HG03521 (cell line): Measurements from ENCODE around the gene CLTCL1.

ENCODE experiments used
- ATAC-seq: cut with Tn5 transposase; IDR thresholded peaks from one replicate; pipeline ENCODE4 v1.9.1; 2021; ENCODE audit warnings: mild to moderate bottlenecking, moderate library complexity; ENCODE audit not compliant: unreplicated experiment

Gene CLTCL1

DNA sequence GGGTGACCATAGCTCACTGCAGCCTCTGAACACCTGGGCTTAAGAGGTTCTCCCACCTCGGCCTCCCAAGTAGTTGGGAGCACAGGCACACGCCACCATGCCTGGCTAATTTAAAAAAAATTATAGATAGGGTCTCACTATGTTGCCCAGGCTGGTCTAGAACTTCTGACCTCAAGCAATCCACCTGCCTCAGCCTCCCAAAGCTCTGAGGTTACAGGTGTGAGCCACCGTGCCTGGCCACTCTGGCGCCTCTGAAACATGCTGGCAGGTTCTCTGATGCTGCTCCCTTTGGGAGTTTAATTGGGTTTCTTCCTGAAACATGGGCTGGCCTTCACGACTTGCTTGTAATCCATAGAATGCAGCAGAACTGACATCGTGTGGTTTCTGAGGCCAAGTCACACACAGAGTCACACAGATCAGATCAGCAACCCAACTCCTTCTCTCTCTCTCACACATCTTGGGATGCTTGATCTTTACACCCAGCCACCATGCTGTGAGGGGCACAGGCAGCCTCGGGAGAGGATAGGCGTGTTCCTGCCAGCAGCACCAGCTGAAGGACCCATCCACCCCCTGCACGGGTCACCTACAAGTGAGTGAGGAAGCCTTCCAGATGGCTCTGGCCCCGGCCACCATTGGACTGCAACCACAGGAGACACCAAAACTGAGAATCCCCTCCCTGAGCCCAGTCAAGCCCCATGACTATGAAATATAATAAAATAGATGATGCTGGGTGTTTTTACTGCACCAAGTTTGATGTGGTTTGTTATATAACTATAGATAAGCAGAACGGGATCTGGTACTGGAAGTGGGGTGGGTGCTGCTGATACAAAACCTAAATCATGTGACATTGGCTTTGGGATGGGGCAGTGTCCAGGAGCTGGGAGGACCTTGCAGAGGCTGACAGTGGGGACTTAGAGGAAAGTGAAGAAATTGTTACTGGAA is 138.3 kb downstream of the CLTCL1 start:
- no peak for ATAC-seq

DNA sequence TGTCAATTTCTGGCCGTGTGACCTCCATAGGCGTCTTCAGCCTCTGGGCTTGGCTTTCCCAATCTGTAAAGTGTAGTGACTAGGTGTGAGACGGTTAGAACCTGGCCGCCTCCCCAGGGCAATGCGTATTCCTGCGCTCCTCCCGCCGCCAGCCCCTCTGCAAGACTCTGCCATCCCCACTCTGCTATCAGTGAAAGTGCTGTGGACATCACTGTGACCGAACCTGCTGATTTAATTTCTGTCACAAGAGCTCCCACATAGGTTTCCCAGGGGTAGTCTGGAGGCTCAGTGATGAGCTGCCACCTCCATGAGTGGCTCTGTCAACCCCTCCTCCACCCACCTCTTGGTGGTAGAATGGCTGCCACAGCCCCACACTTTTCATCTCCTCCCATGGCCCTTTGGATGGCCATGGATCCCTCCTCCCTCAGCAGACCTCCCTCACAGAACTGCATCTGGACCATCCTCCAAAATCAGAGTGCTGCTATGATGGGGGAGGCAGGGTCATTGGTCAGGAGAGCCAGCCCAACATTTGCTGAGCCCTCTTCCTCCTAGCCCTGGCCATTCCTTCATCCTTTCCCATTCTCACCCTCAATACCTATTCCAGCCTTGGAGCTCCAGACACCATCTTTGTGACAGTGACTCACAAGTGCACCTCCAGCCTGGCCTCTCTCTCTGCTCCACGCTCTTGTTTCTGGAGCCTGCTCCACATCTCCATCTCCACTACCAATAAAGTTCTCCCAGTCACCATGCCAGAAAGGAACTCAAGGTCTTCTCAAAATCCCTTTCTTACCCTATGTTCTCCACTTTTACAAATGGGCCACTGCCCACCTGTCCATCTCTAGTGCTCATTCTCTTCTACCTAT is 140.0 kb downstream of the CLTCL1 start:
- no peak for ATAC-seq

DNA sequence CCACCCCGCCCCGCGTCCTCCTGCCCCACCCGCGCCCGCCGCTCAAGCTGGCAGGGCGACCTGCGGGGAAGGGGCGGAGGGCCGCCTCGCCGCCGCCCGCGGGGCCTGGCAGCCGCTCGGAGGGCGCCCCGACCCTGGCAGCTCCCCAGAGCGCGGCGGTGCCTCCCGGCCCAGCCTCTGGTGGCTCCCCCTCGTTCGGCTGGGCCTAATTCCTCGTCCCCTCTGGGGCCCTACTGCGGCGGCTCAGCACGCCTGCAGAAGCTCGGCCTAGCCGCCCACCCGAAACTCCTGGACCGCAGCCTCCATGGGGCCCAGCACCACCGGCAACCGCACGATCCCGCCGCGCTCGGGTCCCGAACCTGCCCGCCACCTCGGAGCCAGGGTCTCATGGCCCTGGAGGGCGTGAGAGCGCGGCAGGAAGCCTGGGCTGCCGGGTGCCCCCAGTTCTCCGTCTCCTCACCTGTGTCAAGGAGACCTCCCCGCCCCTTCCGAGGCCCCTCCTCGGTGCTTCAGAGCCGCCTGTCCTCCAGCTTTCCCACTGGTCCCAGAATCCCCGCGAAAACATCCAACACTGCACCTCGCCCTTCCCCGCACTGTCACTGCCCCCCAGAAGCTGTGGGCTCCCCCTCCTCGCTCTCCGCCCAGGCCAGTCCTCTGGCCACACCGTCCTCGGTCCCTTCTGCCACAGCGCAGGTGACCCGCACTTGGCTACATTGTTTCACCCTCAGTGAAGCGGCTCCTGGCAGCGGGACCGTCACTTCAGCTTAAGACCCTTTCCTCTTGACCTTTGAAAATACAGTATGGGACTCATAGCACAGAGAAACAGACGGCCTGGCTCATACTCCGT is 140.8 kb downstream of the CLTCL1 start:
- no peak for ATAC-seq

DNA sequence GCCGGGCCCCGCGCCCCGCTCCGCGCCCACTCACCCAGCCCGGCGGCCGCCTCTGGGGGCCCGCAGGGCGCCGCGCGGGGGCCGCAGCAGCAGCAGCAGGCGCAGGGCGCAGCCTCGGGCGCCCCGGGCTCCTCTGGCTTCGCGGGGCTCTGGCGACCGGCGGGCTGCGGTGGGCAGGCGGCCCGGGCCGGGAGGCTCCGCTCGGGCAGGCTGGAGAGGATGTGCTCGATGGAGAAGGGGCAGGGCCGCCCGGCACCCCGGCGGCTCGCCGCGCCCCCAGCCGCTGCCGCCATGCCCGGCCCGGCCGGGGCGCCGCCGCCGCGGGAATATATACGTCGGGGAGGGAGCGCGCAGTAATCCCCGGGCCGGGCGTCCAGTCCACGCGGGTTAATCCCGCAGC is 141.5 kb downstream of the CLTCL1 start, which contains the start of gene GSC2:
TSS of gene GSC2 (minus strand) at position 302 of the 400 bp plus-strand sequence. CDS start at position 293, 9 bp downstream.
- no peak for ATAC-seq

DNA sequence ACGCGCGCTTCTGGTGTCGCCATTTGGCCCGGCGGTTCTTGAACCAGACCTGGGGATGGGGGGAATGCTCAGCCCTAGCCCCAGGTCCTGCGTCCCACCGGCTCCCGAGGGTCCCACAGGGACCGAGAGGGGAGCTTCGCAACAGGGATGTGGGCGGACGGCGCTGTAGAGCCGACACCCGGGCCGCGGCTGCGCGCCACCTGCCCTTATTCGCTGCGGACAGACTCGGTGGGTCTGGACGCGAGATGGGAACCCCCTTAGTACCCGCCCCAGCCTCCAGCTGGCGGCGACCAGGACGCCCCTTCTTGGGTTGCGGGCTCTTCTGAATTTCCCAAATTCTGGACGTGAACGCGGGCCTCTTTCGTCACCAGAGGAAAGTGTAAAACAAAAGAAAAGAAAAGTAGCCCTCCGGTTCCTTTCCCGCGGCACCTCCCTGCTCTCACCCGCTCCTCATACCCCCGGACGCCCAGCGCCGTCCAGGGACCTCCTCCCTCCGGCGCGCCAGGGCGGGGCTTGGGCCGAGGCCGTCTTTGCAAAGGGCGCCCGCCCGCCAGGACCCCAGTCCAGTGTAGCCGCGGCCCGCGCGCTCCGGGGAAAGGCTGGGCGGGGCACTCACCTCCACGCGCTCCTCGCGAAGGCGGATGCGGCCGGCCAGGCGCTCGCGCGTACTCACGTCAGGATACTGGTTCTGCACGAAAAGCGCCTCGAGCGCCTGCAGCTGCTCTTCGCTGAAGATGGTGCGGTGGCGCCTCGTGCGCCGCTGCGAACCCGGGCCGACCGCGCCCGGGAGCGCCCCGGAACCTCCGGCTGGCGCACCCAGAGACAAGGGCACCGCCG is 142.3 kb downstream of the CLTCL1 start:
- no peak for ATAC-seq

DNA sequence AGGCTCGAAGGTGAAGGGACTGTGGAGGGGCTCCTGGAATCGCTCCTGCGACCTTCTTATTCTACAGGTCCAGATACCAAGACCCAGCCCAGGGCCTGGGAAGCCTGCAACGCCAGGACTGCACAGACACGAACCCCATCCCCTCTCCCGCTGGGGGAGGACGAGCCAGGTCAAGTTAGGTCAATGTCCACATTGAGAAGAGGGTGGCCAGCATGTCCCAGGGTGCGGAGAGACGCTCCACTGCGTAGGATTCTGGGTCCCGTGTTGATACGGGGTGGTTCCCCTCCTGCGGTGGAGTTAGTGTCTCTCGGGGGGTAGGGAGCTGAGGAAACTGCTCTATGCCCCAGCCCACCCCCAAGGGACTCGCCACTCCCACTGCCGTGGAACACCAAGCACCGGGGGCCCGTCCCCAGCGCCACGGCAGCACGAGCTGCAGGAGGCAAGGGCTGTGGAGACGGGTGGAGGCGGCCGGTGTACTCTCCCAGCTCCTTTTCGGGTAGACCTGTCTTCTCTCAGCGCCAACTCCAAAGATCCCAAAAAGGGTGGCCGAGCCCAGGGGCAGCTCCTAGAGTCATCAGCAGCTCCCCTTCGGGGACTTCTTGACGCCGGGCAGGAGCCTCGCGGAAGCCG is 143.0 kb downstream of the CLTCL1 start:
- ATAC-seq, result no peak

DNA sequence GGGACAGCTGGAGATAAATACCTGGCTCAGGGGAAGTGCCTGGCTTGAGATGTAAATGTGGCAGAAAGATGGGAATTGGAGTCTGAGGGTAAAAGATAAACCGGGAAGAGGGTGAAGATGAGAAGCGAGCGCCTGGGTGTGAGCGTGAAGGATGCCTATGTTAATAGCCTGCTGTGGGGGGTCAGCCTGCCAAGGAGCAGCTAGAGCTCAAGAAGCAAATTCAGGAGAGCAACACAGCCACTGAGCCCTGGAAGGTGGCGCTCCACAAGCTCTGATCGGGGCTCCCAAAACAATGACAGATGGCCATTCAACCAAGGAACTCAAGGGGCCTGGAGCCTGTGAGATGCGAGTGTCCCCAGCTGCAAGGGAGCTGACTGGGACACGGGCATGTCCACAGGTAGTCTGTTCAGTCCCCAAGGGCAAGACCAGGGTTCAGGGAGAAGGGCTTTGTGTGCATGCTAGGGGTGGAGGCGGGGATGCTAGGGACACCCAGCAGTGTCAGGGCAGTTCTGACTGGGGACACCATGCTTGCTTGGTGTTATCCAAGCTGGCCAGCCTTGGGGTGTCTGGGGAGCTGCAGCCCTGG is 144.2 kb downstream of the CLTCL1 start:
- ATAC-seq, result no peak

DNA sequence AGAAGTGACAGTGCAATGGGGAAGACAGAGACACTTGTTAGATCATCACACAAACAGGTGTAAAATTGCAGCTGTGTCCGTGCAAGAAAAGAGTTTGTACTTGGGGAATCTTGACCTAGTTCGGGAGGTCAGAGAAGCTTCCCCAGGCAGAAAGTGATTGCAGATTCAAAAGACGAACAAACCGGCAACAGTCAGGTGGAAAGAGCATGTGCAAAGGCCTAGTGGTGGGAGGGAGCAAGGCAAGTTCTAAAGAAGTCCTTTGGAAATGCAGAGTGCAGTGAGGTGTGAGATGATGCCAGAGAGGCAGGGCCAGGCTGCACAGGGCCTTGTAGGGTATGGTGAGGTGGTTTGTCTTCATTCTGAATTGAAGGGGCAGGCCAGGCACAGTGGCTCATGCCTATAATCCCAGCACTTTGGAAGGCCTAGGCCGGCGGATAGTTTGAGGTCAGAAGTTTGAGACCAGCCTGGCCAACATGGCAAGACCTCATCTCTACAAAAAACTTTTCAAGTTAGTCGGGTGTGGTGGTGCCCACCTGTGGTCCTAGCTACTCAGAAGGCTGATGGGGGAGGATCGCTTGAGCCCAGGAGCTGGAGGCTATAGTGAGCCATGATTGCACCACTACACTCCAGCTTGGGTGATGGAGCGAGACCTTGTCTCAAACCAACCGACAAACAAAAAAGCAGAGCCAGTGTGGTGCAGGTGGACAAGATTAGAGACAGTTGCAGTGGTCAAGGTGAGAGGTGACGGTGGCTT is 145.1 kb downstream of the CLTCL1 start:
- no peak for ATAC-seq

DNA sequence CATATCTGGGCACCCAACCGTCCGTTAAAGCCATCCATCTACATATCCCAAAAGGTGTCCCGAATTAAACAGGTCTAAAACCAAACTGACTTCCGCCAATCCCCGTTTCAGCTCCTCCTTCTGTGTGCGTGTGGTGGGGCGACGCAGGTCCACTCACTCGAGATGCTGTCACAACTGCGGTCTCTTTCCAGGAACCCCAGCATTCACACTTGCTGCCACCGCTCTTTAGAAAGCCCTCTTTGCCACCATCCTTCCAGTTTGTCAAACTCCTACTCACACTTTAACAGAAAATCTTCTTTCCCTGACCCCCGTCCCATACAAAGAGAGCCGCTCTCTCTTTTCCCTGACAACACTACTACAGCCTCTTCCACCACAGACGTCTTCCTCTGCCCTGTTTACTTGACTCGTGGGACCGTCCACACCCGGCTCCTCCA is 147.5 kb downstream of the CLTCL1 start:
- no peak for ATAC-seq

DNA sequence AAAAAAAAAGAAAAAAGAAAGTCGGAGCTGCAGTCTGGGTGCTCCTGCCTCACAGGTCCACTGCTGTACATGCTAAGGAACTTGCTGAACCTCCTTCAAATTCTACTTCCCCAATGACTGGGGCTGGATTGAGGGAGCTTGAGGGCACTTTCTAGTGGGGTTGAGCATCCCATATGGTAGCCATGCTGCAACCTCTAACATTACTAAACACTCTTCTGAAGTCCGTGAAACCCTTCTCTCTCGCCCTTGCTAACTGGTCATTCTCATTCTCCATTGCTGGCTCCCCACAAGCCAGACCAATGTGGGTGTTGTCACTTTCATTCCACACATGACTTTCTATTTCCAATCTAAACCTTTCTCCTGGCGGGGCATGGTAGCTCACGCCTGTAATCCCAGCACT is 148.3 kb downstream of the CLTCL1 start:
- no peak for ATAC-seq

DNA sequence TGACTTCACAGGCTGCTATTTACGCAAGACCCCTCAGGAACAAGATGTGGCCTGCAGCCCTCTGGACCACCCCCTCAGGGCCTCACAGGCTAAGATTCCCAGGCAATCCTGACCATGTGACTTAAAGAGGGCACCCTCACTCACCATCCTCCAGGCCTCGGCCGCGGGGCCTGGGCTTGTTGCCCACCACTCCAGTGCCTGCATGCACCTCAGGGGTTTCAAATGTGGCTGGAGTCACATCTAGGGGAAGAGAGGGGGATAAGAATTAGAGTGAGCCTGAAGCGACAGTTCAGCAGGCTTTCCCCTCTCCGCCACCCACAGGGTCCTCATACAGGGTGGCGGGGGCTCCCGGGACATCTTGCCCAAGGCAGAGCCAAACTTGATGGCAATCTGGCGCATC is 149.1 kb downstream of the CLTCL1 start:
- no peak for ATAC-seq

DNA sequence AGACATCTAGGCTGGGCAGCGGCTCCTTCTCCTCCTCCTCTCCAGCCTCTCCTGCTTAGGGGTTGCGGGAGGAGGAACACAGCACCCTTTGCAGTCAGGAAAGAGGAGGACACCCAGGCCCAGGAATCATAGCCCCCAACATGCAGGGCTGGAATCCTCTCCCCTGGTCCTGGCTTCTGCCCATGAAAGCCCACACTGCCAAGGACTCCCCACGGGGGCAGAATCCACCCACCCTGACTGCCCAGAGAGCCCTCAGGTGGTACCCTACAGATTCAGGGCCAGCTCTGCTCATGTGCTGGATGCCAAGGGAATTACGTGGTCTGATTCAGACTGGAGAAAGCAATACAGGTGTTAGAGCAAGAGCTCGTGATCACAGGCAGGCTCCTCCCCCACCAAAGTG is 151.5 kb downstream of the CLTCL1 start:
- no peak for ATAC-seq

DNA sequence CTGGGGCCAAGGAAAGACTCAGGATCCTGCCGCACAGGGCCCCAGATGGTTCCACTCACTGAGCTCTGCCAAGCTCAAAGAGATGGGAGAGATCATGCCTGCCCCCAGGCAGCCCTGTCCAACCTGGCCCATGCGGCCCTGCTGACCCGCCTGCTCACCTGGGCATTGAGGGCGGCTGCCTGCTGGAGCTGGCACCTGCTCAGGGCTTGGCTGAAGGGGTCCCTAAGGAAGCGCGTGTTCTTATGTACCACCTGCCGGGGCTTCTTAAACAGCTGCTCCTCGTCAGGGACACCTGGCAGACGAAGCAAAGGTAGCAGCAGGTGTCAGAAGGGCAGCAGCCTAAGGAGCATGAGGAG is 152.5 kb downstream of the CLTCL1 start:
- no peak for ATAC-seq

DNA sequence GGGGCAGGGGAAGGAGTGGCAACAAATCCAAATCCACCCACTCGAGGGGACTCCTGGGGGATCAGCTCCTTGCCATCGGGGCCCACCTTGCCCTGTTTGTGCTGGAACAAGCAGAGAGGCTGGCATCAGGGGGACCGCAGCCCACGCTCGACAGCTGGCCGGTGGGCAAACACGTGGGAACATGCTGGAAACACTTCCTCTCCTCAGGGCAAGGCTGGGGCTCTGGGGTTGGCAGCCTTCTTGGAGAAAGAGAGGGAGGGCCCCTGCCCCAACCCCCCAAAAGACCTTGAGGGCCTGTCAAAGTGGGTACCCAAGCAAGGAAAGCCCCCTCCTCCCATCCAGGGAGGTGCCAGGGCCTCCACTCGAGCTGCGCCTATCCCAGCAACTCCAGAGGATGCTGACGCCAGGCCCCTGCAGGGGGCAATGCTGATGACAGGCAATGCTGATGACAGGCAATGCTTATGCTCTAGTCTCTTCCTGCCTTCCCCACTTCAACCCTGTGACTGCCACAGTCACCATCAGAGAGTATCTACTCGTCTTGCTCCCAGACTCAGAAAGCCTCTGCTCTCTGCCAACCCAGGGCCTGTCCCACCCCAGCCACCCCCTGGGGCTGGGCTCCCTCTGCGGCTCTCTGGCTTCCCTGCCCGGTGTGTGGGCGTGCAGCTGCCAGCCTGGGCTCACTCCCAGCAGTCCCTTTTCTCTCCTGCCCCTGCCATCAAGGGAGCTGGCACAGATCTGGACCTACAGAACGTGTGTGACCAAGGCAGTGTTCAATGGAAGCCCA is 153.1 kb downstream of the CLTCL1 start:
- no peak for ATAC-seq

DNA sequence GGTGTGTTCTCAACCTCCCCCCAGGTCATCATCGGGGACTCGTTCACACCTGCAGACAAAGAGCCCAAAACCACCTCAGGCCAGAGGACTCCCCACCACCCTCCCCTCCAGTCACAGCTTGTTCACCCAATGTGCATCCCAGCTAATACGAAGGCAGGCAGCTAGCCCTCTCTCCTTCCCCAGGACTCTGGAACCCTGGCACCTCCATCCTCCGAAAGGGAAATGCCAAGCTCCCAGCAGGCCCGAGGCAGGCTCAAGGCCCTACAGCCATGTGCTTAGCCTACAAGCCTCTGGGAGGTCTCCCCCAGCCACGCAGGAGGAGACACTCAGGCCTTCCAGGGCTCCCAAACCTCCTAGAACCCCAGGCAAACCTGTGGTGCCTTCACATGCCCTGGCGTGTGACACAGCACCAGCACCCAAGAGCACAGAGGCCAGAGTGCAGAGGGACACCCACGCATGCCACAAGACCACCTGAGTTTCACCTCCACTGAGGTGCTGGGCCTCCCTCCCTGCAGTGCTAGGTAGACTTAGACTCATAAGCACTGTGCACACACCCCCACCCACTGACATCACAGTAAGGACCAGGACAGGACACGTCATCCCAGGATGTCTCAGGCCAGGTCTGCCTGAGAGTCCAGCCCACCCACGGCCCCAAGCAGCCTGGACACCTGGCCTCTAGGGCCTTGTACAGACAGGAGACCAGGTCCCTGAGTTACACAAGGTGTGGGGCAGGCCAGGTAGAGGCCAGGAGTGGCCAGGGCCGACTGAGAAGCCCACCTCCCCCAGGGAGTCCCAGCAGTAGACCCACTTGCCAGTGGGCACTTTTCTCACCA is 153.9 kb downstream of the CLTCL1 start:
- ATAC-seq, result no peak

DNA sequence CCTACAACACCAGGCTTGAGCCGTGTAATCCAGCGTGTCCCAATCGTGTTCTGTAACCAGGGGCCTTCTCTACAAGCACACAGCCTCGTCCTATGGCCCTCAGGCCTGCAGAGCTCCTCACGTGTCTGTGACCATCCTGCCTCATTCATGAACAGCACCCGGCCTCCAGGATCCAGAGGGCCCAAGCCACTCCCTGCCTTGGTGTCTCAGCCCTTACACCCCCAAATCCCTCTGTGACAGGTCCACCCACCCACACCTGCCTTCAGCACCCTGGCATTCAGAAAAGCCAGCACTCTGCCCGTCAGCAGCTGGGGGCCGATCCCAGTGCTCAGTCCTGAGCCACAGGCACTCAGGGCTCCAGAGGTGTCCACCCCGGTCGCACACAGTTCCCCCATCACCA is 154.6 kb downstream of the CLTCL1 start:
- no peak for ATAC-seq

DNA sequence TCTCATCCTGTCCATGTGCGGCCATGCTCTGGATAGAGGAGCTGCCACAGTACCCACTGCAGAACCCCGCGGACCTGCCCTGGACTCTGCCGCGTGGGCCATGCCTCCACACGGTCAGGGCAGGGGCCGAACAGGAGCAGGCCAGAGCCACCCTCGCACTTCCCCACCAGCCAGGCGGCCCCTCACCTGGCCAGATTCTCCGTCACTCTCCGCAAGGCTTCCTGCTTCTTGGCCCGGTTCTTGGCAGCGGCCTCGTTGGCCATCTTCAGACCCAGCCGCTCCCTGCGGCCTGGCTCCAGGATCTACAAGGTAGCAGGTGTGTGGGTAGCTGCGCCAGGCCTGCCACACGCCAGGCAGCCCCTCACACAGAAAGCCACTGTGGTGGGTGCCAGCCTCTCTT is 156.6 kb downstream of the CLTCL1 start:
- ATAC-seq, result no peak
